Keratinocyte (primary cell): ENCODE data around the gene EFNB3. TPM values are rescaled to one million over a fixed set of nuclear protein-coding genes. Genes with fewer than 3 reads are reported as not detected.
A peak's percentile ranks its signal among the peaks of the same experiment; 100 is the strongest.

Experiments used
- DNase-seq: peaks from one replicate; pipeline ENCODE4 v3.0.0-alpha.2; 2011; ENCODE audit warnings: low read depth, missing footprints, low spot score
- FAIRE-seq: peaks from 2 replicates; lab custom pipeline; 2011; peaks lifted over from hg19 to GRCh38; lab: Jason Lieb, UNC
- H2AFZ ChIP-seq: 2 replicates; pipeline ENCODE4 v1.6.0; 2012; ENCODE audit warnings: low read length, control low read depth, inconsistent platforms; ENCODE audit not compliant: control insufficient read depth
- H3K27ac ChIP-seq: 2 replicates; pipeline ENCODE4 v1.5.1; 2011; ENCODE audit warnings: low read length; ENCODE audit not compliant: control insufficient read depth, insufficient read depth
- H3K27me3 ChIP-seq: 3 replicates; pipeline ENCODE4 v1.6.0; 2011; ENCODE audit warnings: low read length; ENCODE audit not compliant: control insufficient read depth, insufficient read depth; ENCODE audit errors: extremely low read depth
- H3K36me3 ChIP-seq, 2 experiments: 2 replicates in 1 of 2; 3 replicates in 1 of 2; pipeline ENCODE4 v1.5.1; 2011; ENCODE audit warnings: low read length in 2 of 2, mild to moderate bottlenecking in 1 of 2; ENCODE audit not compliant: control insufficient read depth in 2 of 2, insufficient read depth in 2 of 2; ENCODE audit errors: extremely low read depth in 1 of 2
- H3K4me1 ChIP-seq: 3 replicates; pipeline ENCODE4 v1.5.1; 2011; ENCODE audit warnings: low read length; ENCODE audit not compliant: control insufficient read depth, insufficient read depth; ENCODE audit errors: extremely low read depth
- H3K4me2 ChIP-seq: 3 replicates; pipeline ENCODE4 v1.6.0; 2011; ENCODE audit warnings: low read depth, low read length; ENCODE audit not compliant: control insufficient read depth, insufficient read depth; ENCODE audit errors: extremely low read depth
- H3K4me3 ChIP-seq, 3 experiments: fragments of 200-600 bp in 1 of 3; sonication (generic) in 1 of 3; 2 replicates in 2 of 3; 3 replicates in 1 of 3; pipeline ENCODE4 v1.5.1; 2011 to 2016; ENCODE audit warnings: low read length in 3 of 3, mild to moderate bottlenecking in 3 of 3, control low read depth in 2 of 3, inconsistent platforms in 1 of 3, low read depth in 1 of 3, mixed read lengths in 1 of 3, mixed run types in 1 of 3, moderate library complexity in 1 of 3; ENCODE audit not compliant: control insufficient read depth in 2 of 3, insufficient read depth in 2 of 3; ENCODE audit errors: extremely low read depth in 1 of 3
- H3K79me2 ChIP-seq: 2 replicates; pipeline ENCODE4 v1.6.0; 2012; ENCODE audit warnings: low read length; ENCODE audit not compliant: control insufficient read depth, insufficient read depth
- H3K9ac ChIP-seq: 3 replicates; pipeline ENCODE4 v1.6.0; 2011; ENCODE audit warnings: low read length; ENCODE audit not compliant: control insufficient read depth, insufficient read depth; ENCODE audit errors: extremely low read depth
- H3K9me1 ChIP-seq: 3 replicates; pipeline ENCODE4 v1.6.0; 2011; ENCODE audit warnings: low read length; ENCODE audit not compliant: control insufficient read depth, insufficient read depth; ENCODE audit errors: extremely low read depth
- H3K9me3 ChIP-seq: 2 replicates; pipeline ENCODE4 v1.5.1; 2012; ENCODE audit warnings: low read depth, low read length; ENCODE audit not compliant: control insufficient read depth
- H4K20me1 ChIP-seq: 3 replicates; pipeline ENCODE4 v1.6.0; 2011; ENCODE audit warnings: low read length; ENCODE audit not compliant: control insufficient read depth, insufficient read depth; ENCODE audit errors: extremely low read depth
- CTCF ChIP-seq, 3 experiments: IDR thresholded peaks in 1 of 3; conservative IDR thresholded peaks in 1 of 3; optimal IDR thresholded peaks in 1 of 3; 2 replicates in 2 of 3; 3 replicates in 1 of 3; pipeline versions ENCODE3 to v1.5.1; 2011; ENCODE audit warnings: low read length in 3 of 3, mild to moderate bottlenecking in 3 of 3, moderate library complexity in 2 of 3, control low read depth in 1 of 3, inconsistent platforms in 1 of 3; ENCODE audit not compliant: insufficient read depth in 2 of 3; ENCODE audit errors: extremely low read depth in 1 of 3
- EZH2 ChIP-seq: IDR thresholded peaks from one replicate; pipeline ENCODE4 v1.6.1; 2012; ENCODE audit warnings: inconsistent platforms, mild to moderate bottlenecking, low read length, moderate library complexity
- dilution Hi-C: fragments of 300-500 bp; cut with MboI; formaldehyde crosslinking; loops from one replicate; pipeline ENCODE4 v1.7.0; 2020; ENCODE audit warnings: low sequenced_read_pairs; ENCODE audit not compliant: extremely low pct_ligation_motif_present
- polyA plus RNA-seq, 5 experiments: library from polyadenylated mRNA; depleted of rRNA in 3 of 5; stranded (reverse) in 3 of 5; stranded (forward) in 1 of 5; unstranded in 1 of 5; fragments of >200 nt; gene quantifications; 1 replicate in 1 of 5; 2 replicates in 3 of 5; 3 replicates in 1 of 5; pipeline versions ENCODE4 v1.2.1 to v1.2.3, GENCODE V29; 2011 to 2012; ENCODE audit warnings: missing spikeins in 2 of 5, low read depth in 1 of 5, low replicate concordance in 1 of 5

EFNB3 gene
- polyA plus RNA-seq, 1 donor (not counting 4 experiments of a cell fraction or from before 2014, with no cell fraction given), result 4.1 TPM

- H3K9me1 ChIP-seq, result no peaks in the 10 kb centered on the region
- peaks cover 17% of the 10 kb centered on the region for H3K4me1 ChIP-seq
- TF ChIP-seq EZH2, result no peak
- TF ChIP-seq CTCF (optimal IDR thresholded peaks at IDR 0.05 in 1 of 3, IDR thresholded peaks at IDR 0.05 in 1 of 3, conservative IDR thresholded peaks at IDR 0.05 in 1 of 3; ENCODE audit: extremely low read depth in 1 of 3, insufficient read depth in 2 of 3, low read length in 3 of 3), result no peak
- no peak overlapping the region for H3K9ac ChIP-seq
- no peaks in the 10 kb centered on the region for H3K36me3 ChIP-seq
- H3K4me2 ChIP-seq, result no peak overlapping the region
- H3K27me3 ChIP-seq, result peaks cover 10% of the 10 kb centered on the region
- peak; percentile 26 for FAIRE-seq
- dilution Hi-C loops, result no loop called here
- no peak overlapping the region for H3K4me3 ChIP-seq
- H3K27ac ChIP-seq, result no peak overlapping the region
- H3K79me2 ChIP-seq, result no peaks in the 10 kb centered on the region
- H3K9me3 ChIP-seq, result no peaks in the 10 kb centered on the region
- H2AFZ ChIP-seq, result no peak overlapping the region
- DNase-seq, result no peak
- no peaks in the 10 kb centered on the region for H4K20me1 ChIP-seq
Measured at GRCh38 chr17:7744416-7744815, 39.4 kb downstream of the EFNB3 start.

GRCh38 chr17:7745748-7746470, 40.9 kb downstream of the EFNB3 start:
- FAIRE-seq (peak; percentile 32), DNase-seq (no peak)
- H3K9me3 ChIP-seq, result no peaks in the 10 kb centered on the region
- TF ChIP-seq EZH2 (no peak), CTCF (optimal IDR thresholded peaks at IDR 0.05 in 1 of 3, IDR thresholded peaks at IDR 0.05 in 1 of 3, conservative IDR thresholded peaks at IDR 0.05 in 1 of 3; ENCODE audit: extremely low read depth in 1 of 3, insufficient read depth in 2 of 3, low read length in 3 of 3) (peak in 1 of 3 experiments; percentile 7)
- no peak overlapping the region for H3K9ac ChIP-seq
- H3K79me2 ChIP-seq, result no peaks in the 10 kb centered on the region
- H3K4me3 ChIP-seq, result no peak overlapping the region
- peaks cover 1% of the 10 kb centered on the region for H3K27me3 ChIP-seq
- peaks cover 25% of the 10 kb centered on the region for H3K4me1 ChIP-seq
- dilution Hi-C loops, result no loop called here
- no peaks in the 10 kb centered on the region for H3K36me3 ChIP-seq
- H4K20me1 ChIP-seq, result no peaks in the 10 kb centered on the region
- no peak overlapping the region for H3K27ac ChIP-seq
- H3K4me2 ChIP-seq, result peak overlapping the region; percentile 51
- H2AFZ ChIP-seq, result no peak overlapping the region
- H3K9me1 ChIP-seq, result no peaks in the 10 kb centered on the region
